22Rv1 (cell line): ENCODE measurements around the gene IFT25.

Experiments used
- CTCF ChIP-seq: fragments of 450-650 bp; IDR thresholded peaks from 2 replicates; pipeline ENCODE4 v1.5.1; 2017; ENCODE audit warnings: mild to moderate bottlenecking
- ZFX ChIP-seq: fragments of 450-650 bp; IDR thresholded peaks from 2 replicates; pipeline ENCODE4 v1.6.1; 2017; ENCODE audit warnings: antibody characterized with exemption, borderline replicate concordance

GRCh38 chr1:53936430-53936829, 9.1 kb downstream of the IFT25 start:
- TF ChIP-seq CTCF (no peak), ZFX (no peak)
